Measurements from ENCODE around the gene MTM1.

DNA sequence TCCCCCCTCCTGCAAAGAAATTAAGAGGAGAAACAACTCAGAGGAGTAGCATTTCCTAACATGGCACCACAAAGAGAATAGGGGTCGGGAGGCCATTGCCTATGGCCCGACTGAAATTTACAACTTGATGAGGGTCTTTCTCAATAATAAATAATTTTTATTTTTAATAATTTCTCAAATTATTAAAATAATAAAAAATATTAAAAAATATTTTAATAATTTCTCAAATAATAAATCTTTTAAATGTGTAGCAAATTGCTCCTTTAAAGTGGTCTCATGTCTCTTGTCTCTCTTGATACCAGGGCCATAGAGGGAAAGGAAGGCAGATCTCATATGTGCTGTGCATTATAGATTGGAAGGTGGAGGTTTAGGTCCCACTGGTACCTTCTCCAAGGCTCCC is 75.5 kb downstream of the MTM1 start:
- TF ChIP-seq, protein P1, sequence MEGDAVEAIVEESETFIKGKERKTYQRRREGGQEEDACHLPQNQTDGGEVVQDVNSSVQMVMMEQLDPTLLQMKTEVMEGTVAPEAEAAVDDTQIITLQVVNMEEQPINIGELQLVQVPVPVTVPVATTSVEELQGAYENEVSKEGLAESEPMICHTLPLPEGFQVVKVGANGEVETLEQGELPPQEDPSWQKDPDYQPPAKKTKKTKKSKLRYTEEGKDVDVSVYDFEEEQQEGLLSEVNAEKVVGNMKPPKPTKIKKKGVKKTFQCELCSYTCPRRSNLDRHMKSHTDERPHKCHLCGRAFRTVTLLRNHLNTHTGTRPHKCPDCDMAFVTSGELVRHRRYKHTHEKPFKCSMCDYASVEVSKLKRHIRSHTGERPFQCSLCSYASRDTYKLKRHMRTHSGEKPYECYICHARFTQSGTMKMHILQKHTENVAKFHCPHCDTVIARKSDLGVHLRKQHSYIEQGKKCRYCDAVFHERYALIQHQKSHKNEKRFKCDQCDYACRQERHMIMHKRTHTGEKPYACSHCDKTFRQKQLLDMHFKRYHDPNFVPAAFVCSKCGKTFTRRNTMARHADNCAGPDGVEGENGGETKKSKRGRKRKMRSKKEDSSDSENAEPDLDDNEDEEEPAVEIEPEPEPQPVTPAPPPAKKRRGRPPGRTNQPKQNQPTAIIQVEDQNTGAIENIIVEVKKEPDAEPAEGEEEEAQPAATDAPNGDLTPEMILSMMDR (IDR thresholded peaks at IDR 0.05): no peak
- TF ChIP-seq POLR2A (IDR thresholded peaks at IDR 0.05): no peak
- TF ChIP-seq POLR2AphosphoS5 (IDR thresholded peaks at IDR 0.05): no peak
